Measurements from ENCODE around the gene SRPX2. TPM values are rescaled to one million over a fixed set of nuclear protein-coding genes. Genes with fewer than 3 reads are reported as not detected.
"Not testable (repeated sequence)": the region's sequence is repeated elsewhere in the genome, so short reads cannot be mapped to it uniquely, and the experiment has no call there.

SRPX2 gene
- total RNA-seq, 1 donor from 2014 or later = 73.3 TPM

- DNase-seq (ENCODE audit: low read depth, low spot score) = no peak
These were observed 52.8 kb downstream of the SRPX2 start for GRCh38 chrX:100696699-100697351.

- DNase-seq (ENCODE audit: low read depth, low spot score) = no peak
These were observed 54.6 kb downstream of the SRPX2 start for GRCh38 chrX:100698551-100698950.

GRCh38 chrX:100700809-100701208 is 56.8 kb downstream of the SRPX2 start:
- no peak for DNase-seq (ENCODE audit: low read depth, low spot score)

- DNase-seq (ENCODE audit: low read depth, low spot score) = no peak
These were observed 60.7 kb downstream of the SRPX2 start for GRCh38 chrX:100704581-100705203.

- DNase-seq (ENCODE audit: low read depth, low spot score) = no peak
These were observed 66.8 kb downstream of the SRPX2 start for GRCh38 chrX:100710816-100711215.

GRCh38 chrX:100717363-100717762 is 73.4 kb downstream of the SRPX2 start:
- DNase-seq (ENCODE audit: low read depth, low spot score) = no peak

GRCh38 chrX:100719139-100719538 is 75.1 kb downstream of the SRPX2 start:
- DNase-seq (ENCODE audit: low read depth, low spot score) = no peak

GRCh38 chrX:100720301-100720700 is 76.3 kb downstream of the SRPX2 start:
- DNase-seq (ENCODE audit: low read depth, low spot score) = no peak

GRCh38 chrX:100721328-100721727 is 77.3 kb downstream of the SRPX2 start:
- DNase-seq (ENCODE audit: low read depth, low spot score) = no peak

- DNase-seq (ENCODE audit: low read depth, low spot score) = not testable (repeated sequence)
These were observed 80.0 kb downstream of the SRPX2 start for GRCh38 chrX:100724006-100724405.

Other genes starting within 250 kb of the SRPX2 start
- 0.11 and 0.33 TPM in 2 replicates for gene PCDH19, start 233.9 kb upstream of the SRPX2 start, total RNA-seq
- not detected in 2 replicates for gene TNMD, start 59.3 kb upstream of the SRPX2 start, total RNA-seq
- gene TSPAN6, start 7.4 kb upstream of the SRPX2 start, total RNA-seq = 43.8 and 60.5 TPM in 2 replicates
- 11.6 and 30.6 TPM in 2 replicates for gene SYTL4, start 87.9 kb downstream of the SRPX2 start, total RNA-seq
- 24.9 and 41.0 TPM in 2 replicates for gene CSTF2, start 176.2 kb downstream of the SRPX2 start, total RNA-seq
- not detected in 2 replicates for gene NOX1, start 230.2 kb downstream of the SRPX2 start, total RNA-seq

Data from pulmonary artery endothelial cell (primary cell).